PFSK-1 (cell line): ENCODE results near the gene ANKRD40.

Experiments
- POLR2AphosphoS5 ChIP-seq: IDR thresholded peaks from 2 replicates; pipeline ENCODE4 v1.6.1; 2012; ENCODE audit warnings: low read depth, mild to moderate bottlenecking, control low read depth, low read length, moderate library complexity
- TF ChIP-seq, protein P1 (sequence below), 2 experiments: IDR thresholded peaks; 2 replicates each; pipeline versions ENCODE4 v1.6.1 to v1.8.0; 2011 to 2012; ENCODE audit warnings: low read depth in 2 of 2, low read length in 2 of 2, control low read depth in 1 of 2, inconsistent platforms in 1 of 2, mild to moderate bottlenecking in 1 of 2, moderate library complexity in 1 of 2; ENCODE audit not compliant: insufficient read depth in 1 of 2

DNA sequence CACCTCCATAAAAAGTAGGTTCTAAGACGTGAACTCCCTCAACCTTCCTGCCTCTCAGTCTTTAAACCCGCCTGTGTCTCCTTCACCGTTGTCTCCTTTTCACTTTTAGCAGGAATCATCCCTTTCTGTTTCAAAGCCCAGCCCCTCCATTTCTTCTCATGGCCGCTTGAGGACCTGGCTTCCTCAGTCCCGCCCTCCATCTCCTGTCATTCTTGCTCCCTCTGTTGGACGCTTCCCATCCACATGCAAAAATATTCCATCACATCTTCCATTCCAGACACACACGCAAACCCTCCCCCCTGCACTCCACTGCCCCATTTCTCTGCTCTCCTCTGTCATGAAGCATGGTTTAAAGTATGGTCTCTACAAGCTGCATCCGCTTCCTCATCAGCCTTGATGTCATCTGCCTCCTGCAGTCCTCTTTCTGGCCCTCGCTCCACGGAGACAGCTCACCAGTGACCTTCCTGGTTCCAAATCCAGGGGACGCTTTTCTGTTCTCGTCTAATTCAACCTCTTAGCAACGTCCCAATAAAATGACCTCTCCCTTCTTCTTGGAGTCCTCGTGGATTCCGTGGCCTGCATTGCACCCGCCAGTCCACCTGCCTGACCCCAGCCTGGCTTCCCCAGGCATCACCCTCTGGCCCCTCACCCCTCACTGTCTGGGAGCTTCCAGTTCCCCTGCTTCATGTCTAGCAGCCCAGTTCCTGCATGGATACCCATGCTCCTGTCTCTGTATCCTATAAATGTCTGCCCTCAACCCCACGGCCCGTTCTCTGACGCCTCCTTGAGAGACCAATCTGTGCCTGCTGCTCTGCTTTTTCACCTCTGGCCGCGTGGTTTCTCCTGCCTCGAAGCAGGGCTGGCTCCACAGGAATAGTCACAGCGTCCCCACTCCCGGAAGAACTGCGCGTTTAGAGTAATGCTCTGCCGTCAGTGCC is 26.2 kb downstream of the ANKRD40 start:
- TF ChIP-seq, protein P1, sequence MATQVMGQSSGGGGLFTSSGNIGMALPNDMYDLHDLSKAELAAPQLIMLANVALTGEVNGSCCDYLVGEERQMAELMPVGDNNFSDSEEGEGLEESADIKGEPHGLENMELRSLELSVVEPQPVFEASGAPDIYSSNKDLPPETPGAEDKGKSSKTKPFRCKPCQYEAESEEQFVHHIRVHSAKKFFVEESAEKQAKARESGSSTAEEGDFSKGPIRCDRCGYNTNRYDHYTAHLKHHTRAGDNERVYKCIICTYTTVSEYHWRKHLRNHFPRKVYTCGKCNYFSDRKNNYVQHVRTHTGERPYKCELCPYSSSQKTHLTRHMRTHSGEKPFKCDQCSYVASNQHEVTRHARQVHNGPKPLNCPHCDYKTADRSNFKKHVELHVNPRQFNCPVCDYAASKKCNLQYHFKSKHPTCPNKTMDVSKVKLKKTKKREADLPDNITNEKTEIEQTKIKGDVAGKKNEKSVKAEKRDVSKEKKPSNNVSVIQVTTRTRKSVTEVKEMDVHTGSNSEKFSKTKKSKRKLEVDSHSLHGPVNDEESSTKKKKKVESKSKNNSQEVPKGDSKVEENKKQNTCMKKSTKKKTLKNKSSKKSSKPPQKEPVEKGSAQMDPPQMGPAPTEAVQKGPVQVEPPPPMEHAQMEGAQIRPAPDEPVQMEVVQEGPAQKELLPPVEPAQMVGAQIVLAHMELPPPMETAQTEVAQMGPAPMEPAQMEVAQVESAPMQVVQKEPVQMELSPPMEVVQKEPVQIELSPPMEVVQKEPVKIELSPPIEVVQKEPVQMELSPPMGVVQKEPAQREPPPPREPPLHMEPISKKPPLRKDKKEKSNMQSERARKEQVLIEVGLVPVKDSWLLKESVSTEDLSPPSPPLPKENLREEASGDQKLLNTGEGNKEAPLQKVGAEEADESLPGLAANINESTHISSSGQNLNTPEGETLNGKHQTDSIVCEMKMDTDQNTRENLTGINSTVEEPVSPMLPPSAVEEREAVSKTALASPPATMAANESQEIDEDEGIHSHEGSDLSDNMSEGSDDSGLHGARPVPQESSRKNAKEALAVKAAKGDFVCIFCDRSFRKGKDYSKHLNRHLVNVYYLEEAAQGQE (IDR thresholded peaks at IDR 0.05; ENCODE audit: insufficient read depth in 1 of 2, low read depth in 2 of 2, low read length in 2 of 2), result no peak
- no peak for TF ChIP-seq POLR2AphosphoS5
